Measurements from ENCODE around the gene SLC39A12.
A peak's percentile ranks its signal among the peaks of the same experiment; 100 is the strongest.

The SLC39A12 gene

DNA sequence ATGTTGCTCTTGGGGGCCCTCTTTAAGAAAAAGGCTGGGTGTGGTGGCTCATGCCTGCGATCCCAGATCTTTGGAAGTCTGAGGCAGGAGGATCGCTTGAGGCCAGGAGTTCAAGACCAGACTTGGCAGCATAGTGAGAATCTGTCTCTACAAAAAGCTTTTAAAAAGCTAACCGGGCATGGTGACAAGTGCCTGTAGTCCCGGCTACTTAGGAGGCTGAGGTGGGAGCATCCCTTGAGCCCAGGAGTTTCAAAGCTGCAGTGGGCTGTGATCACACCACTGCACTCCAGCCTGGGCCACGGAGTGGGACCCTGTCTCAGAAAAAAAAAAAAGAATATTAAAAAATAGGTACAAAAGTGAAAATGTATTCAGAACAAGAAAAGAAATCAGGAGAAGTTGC lies 38.1 kb upstream of the SLC39A12 start:
- TF ChIP-seq, protein P1, sequence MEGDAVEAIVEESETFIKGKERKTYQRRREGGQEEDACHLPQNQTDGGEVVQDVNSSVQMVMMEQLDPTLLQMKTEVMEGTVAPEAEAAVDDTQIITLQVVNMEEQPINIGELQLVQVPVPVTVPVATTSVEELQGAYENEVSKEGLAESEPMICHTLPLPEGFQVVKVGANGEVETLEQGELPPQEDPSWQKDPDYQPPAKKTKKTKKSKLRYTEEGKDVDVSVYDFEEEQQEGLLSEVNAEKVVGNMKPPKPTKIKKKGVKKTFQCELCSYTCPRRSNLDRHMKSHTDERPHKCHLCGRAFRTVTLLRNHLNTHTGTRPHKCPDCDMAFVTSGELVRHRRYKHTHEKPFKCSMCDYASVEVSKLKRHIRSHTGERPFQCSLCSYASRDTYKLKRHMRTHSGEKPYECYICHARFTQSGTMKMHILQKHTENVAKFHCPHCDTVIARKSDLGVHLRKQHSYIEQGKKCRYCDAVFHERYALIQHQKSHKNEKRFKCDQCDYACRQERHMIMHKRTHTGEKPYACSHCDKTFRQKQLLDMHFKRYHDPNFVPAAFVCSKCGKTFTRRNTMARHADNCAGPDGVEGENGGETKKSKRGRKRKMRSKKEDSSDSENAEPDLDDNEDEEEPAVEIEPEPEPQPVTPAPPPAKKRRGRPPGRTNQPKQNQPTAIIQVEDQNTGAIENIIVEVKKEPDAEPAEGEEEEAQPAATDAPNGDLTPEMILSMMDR (IDR thresholded peaks at IDR 0.05; ENCODE audit: insufficient read depth, missing control alignments): no peak
- FAIRE-seq: no peak
- DNase-seq (ENCODE audit: insufficient read length, low spot score): no peak

DNA sequence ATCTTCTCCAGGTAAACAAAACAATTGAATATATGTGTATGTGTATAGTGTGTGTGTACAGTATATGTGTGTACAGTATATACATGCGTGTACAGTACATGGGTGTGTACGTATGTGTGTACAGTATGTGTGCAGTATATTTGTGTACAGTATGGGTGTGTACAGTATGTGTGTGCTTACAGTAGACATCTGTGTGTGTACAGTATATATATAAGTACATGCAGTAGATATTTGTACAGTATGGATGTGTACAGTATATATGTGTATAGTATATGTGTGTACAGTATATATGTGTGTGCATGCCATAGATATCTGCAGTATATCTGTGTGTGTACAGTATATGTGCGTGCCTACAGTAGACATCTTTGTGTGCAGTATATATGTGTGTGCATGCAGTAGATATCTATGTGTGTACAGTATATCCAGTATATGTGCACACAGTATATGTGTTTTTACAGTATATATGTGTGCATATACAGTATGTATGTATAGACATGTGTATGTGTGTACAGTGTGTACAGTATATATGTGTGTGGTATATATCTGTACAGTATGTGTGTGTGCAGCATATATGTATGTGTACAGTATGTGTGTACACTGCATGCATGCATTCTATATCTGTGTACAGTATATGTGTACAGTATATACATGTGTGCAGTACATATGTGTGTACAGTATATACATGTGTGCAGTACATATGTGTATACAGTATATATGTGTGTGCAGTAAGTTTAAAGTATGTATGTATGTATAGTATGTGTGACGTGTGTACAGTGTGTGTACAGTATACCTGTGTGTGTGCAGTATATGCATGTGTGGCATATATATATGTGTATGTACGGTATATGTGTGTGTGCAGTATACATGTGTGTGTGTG lies 37.3 kb upstream of the SLC39A12 start:
- TF ChIP-seq, protein P1 (IDR thresholded peaks at IDR 0.05; ENCODE audit: insufficient read depth, missing control alignments): no peak
- FAIRE-seq: peak; percentile 71
- no peak for DNase-seq (ENCODE audit: insufficient read length, low spot score)

DNA sequence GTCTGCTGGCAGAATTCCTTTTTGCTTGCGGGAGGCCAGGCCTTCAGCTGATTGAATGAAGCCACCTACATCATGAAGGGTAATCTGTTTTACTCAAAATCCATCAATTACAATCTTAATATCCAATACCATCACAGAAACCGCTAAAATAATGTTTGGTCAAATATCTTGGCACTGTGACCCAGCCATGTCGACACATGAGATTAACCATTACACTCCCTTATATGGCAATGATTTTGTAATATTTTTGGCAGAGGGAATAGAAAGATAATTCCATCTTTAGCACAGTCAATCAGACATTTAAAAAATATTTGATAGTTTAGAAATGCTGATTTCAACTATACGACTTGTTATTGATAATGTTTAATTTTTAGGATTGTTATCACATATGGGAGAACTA lies 36.5 kb upstream of the SLC39A12 start:
- FAIRE-seq (no peak), DNase-seq (ENCODE audit: insufficient read length, low spot score) (no peak)
- TF ChIP-seq, protein P1 (IDR thresholded peaks at IDR 0.05; ENCODE audit: insufficient read depth, missing control alignments): no peak

DNA sequence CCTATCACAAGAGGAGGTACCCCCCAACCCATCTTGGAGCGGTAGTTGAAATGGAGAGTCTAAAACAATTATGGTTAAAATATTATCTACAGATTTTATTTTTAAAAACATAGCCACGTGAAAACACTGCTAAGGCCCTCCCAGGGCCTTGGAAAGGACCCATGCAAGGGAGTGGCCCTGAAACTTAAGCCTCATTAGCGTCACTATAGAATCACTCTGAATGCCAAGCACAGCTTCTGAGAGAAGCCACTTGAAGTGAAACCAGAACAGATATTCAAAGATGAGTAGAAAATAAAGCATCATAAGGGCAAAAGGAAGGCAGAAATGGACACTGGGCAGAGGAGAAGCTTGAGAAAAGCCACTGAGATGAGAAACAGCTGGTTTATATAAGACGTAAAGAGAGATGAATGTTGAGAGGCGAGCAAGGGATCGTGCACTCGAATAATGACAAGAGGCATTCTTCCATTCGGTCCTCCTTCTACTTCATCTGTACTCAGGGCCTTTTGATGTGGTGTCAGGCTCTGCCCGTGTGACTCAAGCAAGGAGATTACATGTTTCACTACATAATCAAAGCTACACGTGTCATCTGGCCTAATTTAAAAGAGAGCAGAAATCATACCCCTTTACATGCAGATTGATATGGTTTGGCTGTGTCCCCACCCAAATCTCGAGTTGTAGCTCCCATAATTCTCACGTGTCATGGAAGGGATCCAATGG lies 33.4 kb upstream of the SLC39A12 start:
- DNase-seq (ENCODE audit: insufficient read length, low spot score): no peak
- TF ChIP-seq, protein P1 (IDR thresholded peaks at IDR 0.05; ENCODE audit: insufficient read depth, missing control alignments): no peak
- no peak for FAIRE-seq

DNA sequence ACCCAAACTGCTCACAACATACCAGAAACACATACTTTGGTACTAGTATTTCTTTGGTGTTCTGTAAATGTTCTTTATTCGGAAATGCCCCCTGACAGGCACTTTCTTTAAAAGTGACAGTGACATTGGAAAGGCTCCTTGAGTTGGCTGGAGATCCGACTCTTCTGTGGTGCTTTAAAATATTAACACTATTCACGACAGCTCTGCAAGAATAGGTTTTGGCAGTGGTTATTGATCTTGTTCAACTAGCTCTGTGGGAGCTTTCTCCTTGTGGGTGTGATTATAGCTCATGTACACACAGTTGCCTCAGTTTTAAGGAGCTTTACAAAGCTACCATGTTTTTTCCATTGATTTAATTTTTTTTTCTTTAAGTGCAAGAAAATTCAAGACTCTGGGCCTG lies 30.3 kb upstream of the SLC39A12 start:
- no peak for DNase-seq (ENCODE audit: insufficient read length, low spot score)
- FAIRE-seq: peak; percentile 41
- TF ChIP-seq, protein P1 (IDR thresholded peaks at IDR 0.05; ENCODE audit: insufficient read depth, missing control alignments): no peak

DNA sequence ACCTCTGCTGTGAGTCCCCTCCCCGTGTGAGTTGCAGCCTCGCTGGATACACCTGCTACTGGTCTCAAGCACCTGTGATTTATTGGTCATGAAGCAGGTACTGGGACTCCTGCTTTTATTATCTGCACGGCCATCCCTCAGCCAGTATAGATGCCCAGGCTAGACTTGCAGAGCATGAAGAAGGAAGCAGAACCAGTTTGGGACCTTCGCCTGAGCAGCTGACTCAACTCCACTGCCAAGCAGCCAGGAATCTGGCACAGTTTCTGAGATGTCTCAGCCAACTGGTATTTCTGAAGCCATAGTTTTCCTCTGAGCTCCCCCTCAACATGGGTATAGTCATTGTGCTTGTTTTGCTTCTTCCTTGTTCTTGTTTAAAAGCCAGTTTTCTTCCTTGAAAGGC lies 28.0 kb upstream of the SLC39A12 start:
- FAIRE-seq (no peak), DNase-seq (ENCODE audit: insufficient read length, low spot score) (no peak)
- TF ChIP-seq, protein P1 (IDR thresholded peaks at IDR 0.05; ENCODE audit: insufficient read depth, missing control alignments): no peak

Data from D721Med (cell line).